GM19035 (cell line): ENCODE measurements around the gene SELENOW.
A peak's percentile ranks its signal among the peaks of the same experiment; 100 is the strongest.
"Not testable (repeated sequence)": the region's sequence is repeated elsewhere in the genome, so short reads cannot be mapped to it uniquely, and the experiment has no call there.

ENCODE experiments used
- ATAC-seq: cut with Tn5 transposase; IDR thresholded peaks from one replicate; pipeline ENCODE4 v1.9.1; 2021; ENCODE audit not compliant: unreplicated experiment

The SELENOW gene

GRCh38 chr19:47778049-47778953 lies at the start of gene SELENOW:
Gene SELENOW (plus strand): TSS chr19:47778703. CDS start chr19:47778786, 83 bp downstream.
- ATAC-seq: peak; percentile 79

- no peak for ATAC-seq
Observed at GRCh38 chr19:47729468-47729798, 49.1 kb upstream of the SELENOW start.

- no peak for ATAC-seq
Observed at GRCh38 chr19:47729799-47730520, 48.5 kb upstream of the SELENOW start.

GRCh38 chr19:47730521-47730889 lies 48.0 kb upstream of the SELENOW start:
- no peak for ATAC-seq

- ATAC-seq: no peak
Observed at GRCh38 chr19:47730910-47731309, 47.6 kb upstream of the SELENOW start.

GRCh38 chr19:47735131-47735530 lies 43.4 kb upstream of the SELENOW start:
- no peak for ATAC-seq

GRCh38 chr19:47740866-47741519 lies 37.5 kb upstream of the SELENOW start:
- ATAC-seq: no peak

GRCh38 chr19:47741544-47742140 lies 36.9 kb upstream of the SELENOW start:
- no peak for ATAC-seq

GRCh38 chr19:47742634-47743033 lies 35.9 kb upstream of the SELENOW start:
- ATAC-seq: no peak

GRCh38 chr19:47745010-47745901 lies 33.2 kb upstream of the SELENOW start, which contains the start of gene NOP53:
Gene NOP53 (plus strand): TSS chr19:47745546. CDS start chr19:47745560, 14 bp downstream.
- ATAC-seq: peak; percentile 77

- ATAC-seq: not testable (repeated sequence)
Observed at GRCh38 chr19:47746129-47746528, 32.4 kb upstream of the SELENOW start.

GRCh38 chr19:47749326-47749725 lies 29.2 kb upstream of the SELENOW start:
- ATAC-seq: no peak

GRCh38 chr19:47750752-47751151 lies 27.8 kb upstream of the SELENOW start:
- ATAC-seq: no peak

- ATAC-seq: no peak
Observed at GRCh38 chr19:47752440-47753211, 25.9 kb upstream of the SELENOW start.

- no peak for ATAC-seq
Observed at GRCh38 chr19:47754206-47755064, 24.1 kb upstream of the SELENOW start.

GRCh38 chr19:47755065-47755761 lies 23.3 kb upstream of the SELENOW start:
- no peak for ATAC-seq

GRCh38 chr19:47755762-47756626 lies 22.5 kb upstream of the SELENOW start:
- ATAC-seq: no peak
